Measurements from ENCODE around the gene NLRX1. TPM values are rescaled to one million over a fixed set of nuclear protein-coding genes. Genes with fewer than 3 reads are reported as not detected.

The NLRX1 gene
- total and polyA plus RNA-seq, 10 of the 15 experiments (the other 5 are each of a cell fraction or from before 2014, with no cell fraction given), result 0.85 to 18.5 (median 10.0) TPM

DNA sequence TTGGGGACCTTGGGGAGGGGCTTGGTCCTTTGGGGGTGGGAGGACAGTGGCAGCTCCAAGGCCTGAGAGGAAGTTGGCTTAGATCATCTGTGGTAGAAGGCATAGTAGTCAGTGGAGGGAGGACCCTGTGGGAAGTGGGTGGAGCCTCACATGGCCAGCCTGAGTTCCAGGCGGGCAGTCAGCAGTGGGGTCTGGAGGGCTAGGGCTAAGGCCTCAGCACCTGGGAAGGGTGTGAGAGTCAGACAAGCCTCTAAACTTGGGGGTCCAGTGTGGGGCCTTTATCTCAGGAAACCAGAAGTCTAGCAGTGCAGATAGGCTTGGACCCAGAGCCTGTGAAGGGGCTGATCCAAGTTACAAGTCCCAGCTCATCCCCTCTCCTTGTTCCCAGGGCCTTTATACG, 4.0 kb downstream of the NLRX1 start:
- ATAC-seq (no peak), FAIRE-seq (no peak), DNase-seq (ENCODE audit: low read depth, low spot score) (no peak)
- no peaks in the 10 kb centered on the region for H4K20me1 ChIP-seq (ENCODE audit: control insufficient read depth, insufficient read depth)
- ChIA-PET CTCF (interaction anchor here (1.4 to 2.1 kb wide), 2 partner anchors 19 to 33 kb away, joined by 3 to 4 read pairs; no protein-coding TSS in a partner anchor), POLR2A (no interaction called here), RAD21 (ENCODE audit: unreplicated experiment) (no interaction called here), SMC1A (ENCODE audit: uncharacterized antibody, unreplicated experiment) (interaction anchor here (1.1 kb wide), 1 partner anchor 63 kb away, joined by 3 read pairs; no protein-coding TSS in a partner anchor)
- in situ Hi-C loops (cut with MboI) (no loop called here), intact Hi-C loops (cut with micrococcal nuclease; ENCODE audit: unreplicated experiment) (no loop called here)
- H3K4me2 ChIP-seq (ENCODE audit: control insufficient read depth, insufficient read depth), result no peak overlapping the region
- no peak overlapping the region for H3K4me3 ChIP-seq
- H3K9ac ChIP-seq (ENCODE audit: control insufficient read depth, insufficient read depth, low read length), result no peak overlapping the region
- WGBS (ENCODE audit: insufficient coverage, insufficient replicate concordance, low lambda C conversion rate, missing lambda C conversion rate), result 81% methylated on average over 2 of the region's 2 CpGs
- TF ChIP-seq SRF (IDR thresholded peaks at IDR 0.05; ENCODE audit: low read depth in 2 of 2, low read length in 2 of 2), result no peak
- TF ChIP-seq, protein P1, sequence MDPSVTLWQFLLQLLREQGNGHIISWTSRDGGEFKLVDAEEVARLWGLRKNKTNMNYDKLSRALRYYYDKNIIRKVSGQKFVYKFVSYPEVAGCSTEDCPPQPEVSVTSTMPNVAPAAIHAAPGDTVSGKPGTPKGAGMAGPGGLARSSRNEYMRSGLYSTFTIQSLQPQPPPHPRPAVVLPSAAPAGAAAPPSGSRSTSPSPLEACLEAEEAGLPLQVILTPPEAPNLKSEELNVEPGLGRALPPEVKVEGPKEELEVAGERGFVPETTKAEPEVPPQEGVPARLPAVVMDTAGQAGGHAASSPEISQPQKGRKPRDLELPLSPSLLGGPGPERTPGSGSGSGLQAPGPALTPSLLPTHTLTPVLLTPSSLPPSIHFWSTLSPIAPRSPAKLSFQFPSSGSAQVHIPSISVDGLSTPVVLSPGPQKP (IDR thresholded peaks at IDR 0.05; ENCODE audit: low read depth, low read length), result no peak
- no peak for TF ChIP-seq HDAC2 (IDR thresholded peaks at IDR 0.05)
- TF ChIP-seq TCF12 (IDR thresholded peaks at IDR 0.05; ENCODE audit: low read depth, low read length), result no peak
- TF ChIP-seq TAF1 (IDR thresholded peaks at IDR 0.05; ENCODE audit: borderline replicate concordance, low read depth, low read length), result no peak
- no peak for TF ChIP-seq TARDBP (IDR thresholded peaks at IDR 0.05; ENCODE audit: borderline replicate concordance)
- TF ChIP-seq MEF2B (IDR thresholded peaks at IDR 0.05; ENCODE audit: partially characterized antibody, poor library complexity, severe bottlenecking), result no peak
- TF ChIP-seq, protein P2, sequence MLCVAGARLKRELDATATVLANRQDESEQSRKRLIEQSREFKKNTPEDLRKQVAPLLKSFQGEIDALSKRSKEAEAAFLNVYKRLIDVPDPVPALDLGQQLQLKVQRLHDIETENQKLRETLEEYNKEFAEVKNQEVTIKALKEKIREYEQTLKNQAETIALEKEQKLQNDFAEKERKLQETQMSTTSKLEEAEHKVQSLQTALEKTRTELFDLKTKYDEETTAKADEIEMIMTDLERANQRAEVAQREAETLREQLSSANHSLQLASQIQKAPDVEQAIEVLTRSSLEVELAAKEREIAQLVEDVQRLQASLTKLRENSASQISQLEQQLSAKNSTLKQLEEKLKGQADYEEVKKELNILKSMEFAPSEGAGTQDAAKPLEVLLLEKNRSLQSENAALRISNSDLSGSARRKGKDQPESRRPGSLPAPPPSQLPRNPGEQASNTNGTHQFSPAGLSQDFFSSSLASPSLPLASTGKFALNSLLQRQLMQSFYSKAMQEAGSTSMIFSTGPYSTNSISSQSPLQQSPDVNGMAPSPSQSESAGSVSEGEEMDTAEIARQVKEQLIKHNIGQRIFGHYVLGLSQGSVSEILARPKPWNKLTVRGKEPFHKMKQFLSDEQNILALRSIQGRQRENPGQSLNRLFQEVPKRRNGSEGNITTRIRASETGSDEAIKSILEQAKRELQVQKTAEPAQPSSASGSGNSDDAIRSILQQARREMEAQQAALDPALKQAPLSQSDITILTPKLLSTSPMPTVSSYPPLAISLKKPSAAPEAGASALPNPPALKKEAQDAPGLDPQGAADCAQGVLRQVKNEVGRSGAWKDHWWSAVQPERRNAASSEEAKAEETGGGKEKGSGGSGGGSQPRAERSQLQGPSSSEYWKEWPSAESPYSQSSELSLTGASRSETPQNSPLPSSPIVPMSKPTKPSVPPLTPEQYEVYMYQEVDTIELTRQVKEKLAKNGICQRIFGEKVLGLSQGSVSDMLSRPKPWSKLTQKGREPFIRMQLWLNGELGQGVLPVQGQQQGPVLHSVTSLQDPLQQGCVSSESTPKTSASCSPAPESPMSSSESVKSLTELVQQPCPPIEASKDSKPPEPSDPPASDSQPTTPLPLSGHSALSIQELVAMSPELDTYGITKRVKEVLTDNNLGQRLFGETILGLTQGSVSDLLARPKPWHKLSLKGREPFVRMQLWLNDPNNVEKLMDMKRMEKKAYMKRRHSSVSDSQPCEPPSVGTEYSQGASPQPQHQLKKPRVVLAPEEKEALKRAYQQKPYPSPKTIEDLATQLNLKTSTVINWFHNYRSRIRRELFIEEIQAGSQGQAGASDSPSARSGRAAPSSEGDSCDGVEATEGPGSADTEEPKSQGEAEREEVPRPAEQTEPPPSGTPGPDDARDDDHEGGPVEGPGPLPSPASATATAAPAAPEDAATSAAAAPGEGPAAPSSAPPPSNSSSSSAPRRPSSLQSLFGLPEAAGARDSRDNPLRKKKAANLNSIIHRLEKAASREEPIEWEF (IDR thresholded peaks at IDR 0.05; ENCODE audit: insufficient replicate concordance, low read depth, low read length), result no peak
- TF ChIP-seq, protein P3, sequence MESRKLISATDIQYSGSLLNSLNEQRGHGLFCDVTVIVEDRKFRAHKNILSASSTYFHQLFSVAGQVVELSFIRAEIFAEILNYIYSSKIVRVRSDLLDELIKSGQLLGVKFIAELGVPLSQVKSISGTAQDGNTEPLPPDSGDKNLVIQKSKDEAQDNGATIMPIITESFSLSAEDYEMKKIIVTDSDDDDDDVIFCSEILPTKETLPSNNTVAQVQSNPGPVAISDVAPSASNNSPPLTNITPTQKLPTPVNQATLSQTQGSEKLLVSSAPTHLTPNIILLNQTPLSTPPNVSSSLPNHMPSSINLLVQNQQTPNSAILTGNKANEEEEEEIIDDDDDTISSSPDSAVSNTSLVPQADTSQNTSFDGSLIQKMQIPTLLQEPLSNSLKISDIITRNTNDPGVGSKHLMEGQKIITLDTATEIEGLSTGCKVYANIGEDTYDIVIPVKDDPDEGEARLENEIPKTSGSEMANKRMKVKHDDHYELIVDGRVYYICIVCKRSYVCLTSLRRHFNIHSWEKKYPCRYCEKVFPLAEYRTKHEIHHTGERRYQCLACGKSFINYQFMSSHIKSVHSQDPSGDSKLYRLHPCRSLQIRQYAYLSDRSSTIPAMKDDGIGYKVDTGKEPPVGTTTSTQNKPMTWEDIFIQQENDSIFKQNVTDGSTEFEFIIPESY (IDR thresholded peaks at IDR 0.05), result no peak
- no peak for TF ChIP-seq BRCA1 (IDR thresholded peaks at IDR 0.05; ENCODE audit: low read depth, low read length)
- TF ChIP-seq CREM (IDR thresholded peaks at IDR 0.05; ENCODE audit: low read depth), result no peak
- no peak for TF ChIP-seq PAX8 (IDR thresholded peaks at IDR 0.05)
- no peak for TF ChIP-seq HDGF (IDR thresholded peaks at IDR 0.05)
- TF ChIP-seq EED (IDR thresholded peaks at IDR 0.05; ENCODE audit: low read depth), result no peak
- no peak for TF ChIP-seq BACH1 (IDR thresholded peaks at IDR 0.05; ENCODE audit: borderline replicate concordance)
- TF ChIP-seq CBFB (IDR thresholded peaks at IDR 0.05; ENCODE audit: low read depth), result no peak
- TF ChIP-seq RFX5 (IDR thresholded peaks at IDR 0.05; ENCODE audit: low read depth, low read length), result no peak
- TF ChIP-seq NFIC (IDR thresholded peaks at IDR 0.05; ENCODE audit: low read depth, low read length), result no peak
- no peak for TF ChIP-seq KAT2A (conservative IDR thresholded peaks at IDR 0.05; ENCODE audit: control insufficient read depth, low read depth, low read length)
- no peak for TF ChIP-seq JUNB (IDR thresholded peaks at IDR 0.05)
- H2AFZ ChIP-seq (ENCODE audit: control insufficient read depth, low read depth, low read length), result no peak overlapping the region
- no peak overlapping the region for H3K27ac ChIP-seq (ENCODE audit: control insufficient read depth, insufficient read depth)
- peaks cover 2% of the 10 kb centered on the region; the same call in 1 of the 2 replicates for H3K79me2 ChIP-seq (ENCODE audit: control insufficient read depth, insufficient read depth, low read length)
- BruUV-seq (replicated peaks), result no TSS peak
- peaks cover 4% of the 10 kb centered on the region; the same call in 1 of the 2 replicates for H3K4me1 ChIP-seq (ENCODE audit: control insufficient read depth, insufficient read depth, low read length)
- peaks cover 0 to 2% of the 10 kb centered on the region in 2 experiments; a peak in 1 of 4 replicates for H3K36me3 ChIP-seq (ENCODE audit: control insufficient read depth in 2 of 2, insufficient read depth in 2 of 2, low read length in 1 of 2)
- H3K27me3 ChIP-seq (replicated peaks in 1 of 2; ENCODE audit: control insufficient read depth in 2 of 2, insufficient read depth in 2 of 2, low read length in 1 of 2), result no peaks in the 10 kb centered on the region
- no peaks in the 10 kb centered on the region for H3K9me3 ChIP-seq (replicated peaks; ENCODE audit: control insufficient read depth, insufficient read depth, low read length)

Data from GM12878 (cell line).